Endothelial cell (in vitro differentiated cells): ENCODE data around the gene ARHGEF39. TPM values are rescaled to one million over a fixed set of nuclear protein-coding genes. Genes with fewer than 3 reads are reported as not detected.

ENCODE experiments used
- DNase-seq: peaks from one replicate; pipeline ENCODE4 v3.0.0; 2021; ENCODE audit warnings: low spot score
- H3K27ac Mint-ChIP-seq: one replicate; pipeline ENCODE4 v1.8.0; 2021; ENCODE audit warnings: mixed read lengths, inconsistent platforms; ENCODE audit not compliant: unreplicated experiment
- H3K27me3 Mint-ChIP-seq: one replicate; pipeline ENCODE4 v1.8.0; 2021; ENCODE audit warnings: mild to moderate bottlenecking, moderate library complexity, mixed read lengths, inconsistent platforms; ENCODE audit not compliant: unreplicated experiment
- H3K36me3 Mint-ChIP-seq: one replicate; pipeline ENCODE4 v1.8.0; 2021; ENCODE audit warnings: mild to moderate bottlenecking, low read depth, mixed read lengths, inconsistent platforms; ENCODE audit not compliant: unreplicated experiment
- H3K4me1 Mint-ChIP-seq: one replicate; pipeline ENCODE4 v1.8.0; 2021; ENCODE audit warnings: mild to moderate bottlenecking, mixed read lengths, inconsistent platforms; ENCODE audit not compliant: unreplicated experiment
- H3K4me3 Mint-ChIP-seq: one replicate; pipeline ENCODE4 v1.8.0; 2021; ENCODE audit warnings: mild to moderate bottlenecking, mixed read lengths, inconsistent platforms; ENCODE audit not compliant: unreplicated experiment
- H3K9me3 Mint-ChIP-seq: one replicate; pipeline ENCODE4 v1.8.0; 2021; ENCODE audit warnings: mixed read lengths, inconsistent platforms; ENCODE audit not compliant: unreplicated experiment
- total RNA-seq: library from RNA; stranded (reverse); fragmentation: NEBNext Ultra II Directional; extraction: Animal tissue kit (Norgen Biotek cat#: 25700); gene quantifications from one replicate; pipeline ENCODE4 v1.2.1, GENCODE V29; 2021; ENCODE audit not compliant: unreplicated experiment
- TF ChIP-seq, protein P1 (sequence below): fragments of 200-600 bp; sonication (generic); IDR thresholded peaks from one replicate; pipeline ENCODE4 v1.5.0; 2021; ENCODE audit warnings: antibody characterized with exemption; ENCODE audit not compliant: unreplicated experiment

The ARHGEF39 gene
- total RNA-seq, 1 donor from 2014 or later = 1.4 TPM

DNA sequence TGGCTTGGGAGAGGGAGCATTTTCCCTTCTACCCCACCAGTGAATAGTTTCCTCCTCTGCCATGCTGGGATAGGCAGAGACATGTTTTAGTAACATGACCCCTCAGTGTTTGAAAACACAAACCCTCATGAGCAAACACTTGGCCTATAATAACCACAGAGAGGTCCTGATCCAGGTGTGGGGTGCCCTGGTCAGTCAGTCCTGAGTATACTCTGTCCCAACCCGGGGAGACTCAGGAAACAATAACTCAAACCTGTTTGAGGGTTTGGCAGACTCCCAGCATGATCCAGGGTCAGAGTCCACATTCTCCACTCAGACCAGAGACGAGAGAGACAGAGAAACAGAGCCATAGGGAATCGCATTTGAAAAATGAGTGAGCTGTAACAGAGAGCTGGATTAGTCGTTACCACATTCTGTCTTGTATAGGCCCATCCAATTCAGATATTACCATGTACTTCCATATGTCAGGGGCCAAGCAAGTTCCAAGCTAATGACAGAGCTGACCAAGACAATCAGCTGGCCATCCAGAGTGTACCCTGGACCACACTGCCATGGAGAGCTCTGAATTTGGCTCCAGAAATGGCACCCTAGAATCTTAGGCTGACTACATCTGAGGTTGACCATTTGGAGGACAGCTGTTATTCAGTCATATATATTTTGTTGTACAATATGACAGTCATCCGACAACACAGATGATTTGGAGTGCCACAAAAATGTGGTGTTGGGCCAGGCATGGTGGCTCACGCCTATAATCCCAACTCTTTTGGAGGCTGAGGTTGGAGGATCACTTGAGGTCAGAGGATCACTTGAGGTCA is 4.5 kb upstream of the ARHGEF39 start:
- Mint-ChIP-seq H3K36me3 (no peaks in the 10 kb centered on the region), H3K27ac (no peak overlapping the region), H3K4me1 (peaks cover 3% of the 10 kb centered on the region), H3K27me3 (peaks cover 17% of the 10 kb centered on the region), H3K9me3 (no peaks in the 10 kb centered on the region), H3K4me3 (no peak overlapping the region)
- DNase-seq = no peak
- TF ChIP-seq, protein P1, sequence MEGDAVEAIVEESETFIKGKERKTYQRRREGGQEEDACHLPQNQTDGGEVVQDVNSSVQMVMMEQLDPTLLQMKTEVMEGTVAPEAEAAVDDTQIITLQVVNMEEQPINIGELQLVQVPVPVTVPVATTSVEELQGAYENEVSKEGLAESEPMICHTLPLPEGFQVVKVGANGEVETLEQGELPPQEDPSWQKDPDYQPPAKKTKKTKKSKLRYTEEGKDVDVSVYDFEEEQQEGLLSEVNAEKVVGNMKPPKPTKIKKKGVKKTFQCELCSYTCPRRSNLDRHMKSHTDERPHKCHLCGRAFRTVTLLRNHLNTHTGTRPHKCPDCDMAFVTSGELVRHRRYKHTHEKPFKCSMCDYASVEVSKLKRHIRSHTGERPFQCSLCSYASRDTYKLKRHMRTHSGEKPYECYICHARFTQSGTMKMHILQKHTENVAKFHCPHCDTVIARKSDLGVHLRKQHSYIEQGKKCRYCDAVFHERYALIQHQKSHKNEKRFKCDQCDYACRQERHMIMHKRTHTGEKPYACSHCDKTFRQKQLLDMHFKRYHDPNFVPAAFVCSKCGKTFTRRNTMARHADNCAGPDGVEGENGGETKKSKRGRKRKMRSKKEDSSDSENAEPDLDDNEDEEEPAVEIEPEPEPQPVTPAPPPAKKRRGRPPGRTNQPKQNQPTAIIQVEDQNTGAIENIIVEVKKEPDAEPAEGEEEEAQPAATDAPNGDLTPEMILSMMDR = no peak

DNA sequence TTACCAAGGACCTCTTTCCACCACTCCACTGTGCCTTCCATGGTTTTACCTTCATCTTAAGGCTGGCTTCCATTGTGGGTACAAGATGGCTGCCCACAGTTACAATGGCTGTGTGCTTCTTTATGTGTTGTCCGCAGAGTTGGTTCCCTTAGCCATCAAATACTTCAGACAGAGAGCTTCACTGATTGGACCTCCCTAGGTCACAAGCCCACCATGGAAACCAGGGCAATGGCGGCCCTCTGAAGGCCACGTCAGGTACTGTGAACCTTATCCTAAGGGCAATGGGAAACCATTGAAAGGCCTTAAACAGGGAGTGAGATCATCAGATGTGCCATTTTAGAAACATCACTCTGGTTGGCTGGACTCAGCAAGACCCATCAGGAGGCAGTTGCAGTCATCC is 2.9 kb upstream of the ARHGEF39 start:
- peaks cover 3% of the 10 kb centered on the region for H3K4me1 Mint-ChIP-seq
- TF ChIP-seq, protein P1 = no peak
- DNase-seq = no peak
- H3K36me3 Mint-ChIP-seq = no peaks in the 10 kb centered on the region
- H3K27me3 Mint-ChIP-seq = peaks cover 18% of the 10 kb centered on the region
- peak overlapping the region; percentile 0 for H3K4me3 Mint-ChIP-seq
- no peaks in the 10 kb centered on the region for H3K9me3 Mint-ChIP-seq
- no peak overlapping the region for H3K27ac Mint-ChIP-seq

DNA sequence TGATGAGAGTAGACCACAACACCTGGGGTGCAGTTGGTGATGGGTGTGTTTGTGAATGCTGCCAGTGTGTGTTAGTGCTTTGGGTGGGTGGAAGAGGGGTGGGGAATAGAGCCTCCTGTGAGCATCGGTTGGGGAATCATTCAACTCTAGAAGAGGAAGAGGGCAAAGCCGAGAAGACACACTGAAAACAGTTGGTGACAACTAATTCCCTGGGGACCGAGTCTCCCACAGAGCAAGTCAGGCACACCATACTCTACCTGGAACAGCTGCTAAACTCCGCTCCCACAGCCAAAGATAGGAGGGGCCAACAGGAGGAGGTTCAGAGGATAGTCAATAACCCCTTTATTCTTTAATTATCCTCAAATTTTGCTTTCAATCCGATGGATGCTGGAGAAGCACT is 1.6 kb upstream of the ARHGEF39 start:
- Mint-ChIP-seq H3K9me3 (no peaks in the 10 kb centered on the region), H3K4me1 (peaks cover 12% of the 10 kb centered on the region), H3K4me3 (no peak overlapping the region), H3K27me3 (peaks cover 21% of the 10 kb centered on the region), H3K36me3 (peaks cover 4% of the 10 kb centered on the region), H3K27ac (no peak overlapping the region)
- TF ChIP-seq, protein P1 = no peak
- DNase-seq = no peak

DNA sequence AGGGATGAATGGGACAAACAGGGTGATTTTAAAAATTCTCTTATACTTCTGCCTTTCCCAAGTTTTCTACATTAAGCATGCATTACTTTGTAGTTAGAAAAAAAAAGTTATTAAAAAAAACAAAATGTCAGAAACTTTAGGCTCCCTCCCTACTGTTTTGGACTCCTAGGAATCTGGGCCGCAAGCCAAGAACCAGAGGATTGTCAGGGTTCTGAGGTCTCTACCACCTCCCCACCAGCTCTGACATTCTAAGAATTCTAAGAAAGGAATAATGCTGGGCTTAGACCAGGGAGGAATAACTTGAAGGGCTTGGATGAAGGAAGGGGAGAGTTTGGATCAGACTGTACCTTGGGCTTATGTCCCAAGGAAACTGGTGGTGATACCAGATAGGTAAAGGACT is 1.1 kb upstream of the ARHGEF39 start:
- Mint-ChIP-seq H3K4me3 (no peak overlapping the region), H3K9me3 (no peaks in the 10 kb centered on the region), H3K36me3 (peaks cover 4% of the 10 kb centered on the region), H3K27me3 (peaks cover 21% of the 10 kb centered on the region), H3K27ac (no peak overlapping the region), H3K4me1 (peaks cover 12% of the 10 kb centered on the region)
- no peak for DNase-seq
- TF ChIP-seq, protein P1 = no peak

DNA sequence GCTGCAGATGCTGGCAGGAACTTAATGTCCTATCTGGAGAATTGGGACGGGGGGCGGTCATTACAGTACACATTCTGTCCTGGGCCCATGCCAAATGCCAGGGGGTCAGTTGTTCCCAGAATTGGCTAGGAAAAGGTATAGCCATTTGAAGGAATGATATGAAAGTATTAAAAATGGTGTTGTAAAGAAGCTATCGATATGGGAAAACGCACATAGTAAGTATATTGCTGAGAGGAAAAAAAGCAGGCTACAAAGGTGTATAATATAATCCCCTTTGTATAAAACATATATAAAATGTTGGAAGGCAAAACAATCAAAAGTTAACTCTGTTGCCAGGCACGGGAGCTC is 450 bp upstream of the ARHGEF39 start:
- no peaks in the 10 kb centered on the region for H3K9me3 Mint-ChIP-seq
- H3K36me3 Mint-ChIP-seq = peaks cover 5% of the 10 kb centered on the region
- no peak for DNase-seq
- TF ChIP-seq, protein P1 = no peak
- H3K27me3 Mint-ChIP-seq = peaks cover 21% of the 10 kb centered on the region
- H3K4me3 Mint-ChIP-seq = peak overlapping the region; percentile 82
- H3K27ac Mint-ChIP-seq = no peak overlapping the region
- peaks cover 13% of the 10 kb centered on the region for H3K4me1 Mint-ChIP-seq
